Measurements from ENCODE around the gene C2CD4D.

Gene C2CD4D

GRCh38 chr1:151813271-151813977 lies 26.2 kb downstream of the C2CD4D start:
- Histone ChIP-seq H3K4me3 (no peak overlapping the region), H3K27ac (no peak overlapping the region)
- TF ChIP-seq, protein P1, sequence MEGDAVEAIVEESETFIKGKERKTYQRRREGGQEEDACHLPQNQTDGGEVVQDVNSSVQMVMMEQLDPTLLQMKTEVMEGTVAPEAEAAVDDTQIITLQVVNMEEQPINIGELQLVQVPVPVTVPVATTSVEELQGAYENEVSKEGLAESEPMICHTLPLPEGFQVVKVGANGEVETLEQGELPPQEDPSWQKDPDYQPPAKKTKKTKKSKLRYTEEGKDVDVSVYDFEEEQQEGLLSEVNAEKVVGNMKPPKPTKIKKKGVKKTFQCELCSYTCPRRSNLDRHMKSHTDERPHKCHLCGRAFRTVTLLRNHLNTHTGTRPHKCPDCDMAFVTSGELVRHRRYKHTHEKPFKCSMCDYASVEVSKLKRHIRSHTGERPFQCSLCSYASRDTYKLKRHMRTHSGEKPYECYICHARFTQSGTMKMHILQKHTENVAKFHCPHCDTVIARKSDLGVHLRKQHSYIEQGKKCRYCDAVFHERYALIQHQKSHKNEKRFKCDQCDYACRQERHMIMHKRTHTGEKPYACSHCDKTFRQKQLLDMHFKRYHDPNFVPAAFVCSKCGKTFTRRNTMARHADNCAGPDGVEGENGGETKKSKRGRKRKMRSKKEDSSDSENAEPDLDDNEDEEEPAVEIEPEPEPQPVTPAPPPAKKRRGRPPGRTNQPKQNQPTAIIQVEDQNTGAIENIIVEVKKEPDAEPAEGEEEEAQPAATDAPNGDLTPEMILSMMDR (IDR thresholded peaks at IDR 0.05): no peak
- no peak for DNase-seq (ENCODE audit: low spot score)

GRCh38 chr1:151811181-151811580 lies 28.4 kb downstream of the C2CD4D start:
- Histone ChIP-seq H3K4me3 (no peak overlapping the region), H3K27ac (no peak overlapping the region)
- TF ChIP-seq, protein P1 (IDR thresholded peaks at IDR 0.05): no peak
- no peak for DNase-seq (ENCODE audit: low spot score)

- TF ChIP-seq, protein P1 (IDR thresholded peaks at IDR 0.05): no peak
- no peak for DNase-seq (ENCODE audit: low spot score)
- Histone ChIP-seq H3K4me3 (no peak overlapping the region), H3K27ac (no peak overlapping the region)
Measured at GRCh38 chr1:151809985-151810556, 29.5 kb downstream of the C2CD4D start.

DNA sequence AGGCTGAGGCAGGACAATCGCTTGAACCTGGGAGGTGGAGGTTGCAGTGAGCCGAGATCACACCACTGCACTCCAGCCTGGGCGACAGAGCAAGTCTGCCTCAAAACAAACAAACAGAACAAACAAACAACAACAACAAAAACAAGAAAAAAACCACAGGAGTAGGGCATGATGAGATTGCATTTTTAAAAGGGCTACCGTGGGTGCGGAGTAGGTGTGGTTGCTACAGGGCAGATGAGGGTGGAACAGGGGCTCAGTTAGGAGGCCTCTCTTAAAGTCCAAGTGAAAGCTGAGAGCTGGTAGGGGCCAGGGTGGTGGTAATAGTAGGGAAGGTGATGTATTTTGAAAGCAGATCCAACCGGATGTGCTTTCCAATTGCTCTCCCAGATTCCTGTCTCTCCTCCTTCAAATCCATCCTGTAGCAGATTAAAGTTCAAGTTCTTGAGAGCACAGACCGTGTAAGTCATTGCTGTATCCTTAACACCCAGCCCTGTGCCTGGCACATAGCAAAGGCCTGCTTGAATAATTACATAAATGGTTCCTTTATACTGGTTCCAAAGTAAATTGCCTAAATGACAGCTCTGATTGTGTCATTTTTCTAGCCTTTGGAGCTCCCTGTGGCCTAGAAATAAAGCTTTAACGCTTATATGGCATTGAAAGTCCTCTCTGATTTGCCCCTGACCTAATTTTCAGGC lies 30.2 kb downstream of the C2CD4D start:
- TF ChIP-seq, protein P1 (IDR thresholded peaks at IDR 0.05): no peak
- no peak for DNase-seq (ENCODE audit: low spot score)

GRCh38 chr1:151807766-151808165 lies 31.9 kb downstream of the C2CD4D start:
- Histone ChIP-seq H3K27ac (no peak overlapping the region), H3K4me3 (no peak overlapping the region)
- TF ChIP-seq, protein P1 (IDR thresholded peaks at IDR 0.05): no peak
- no peak for DNase-seq (ENCODE audit: low spot score)

More for the DNA sequence above, 30.2 kb downstream of the C2CD4D start:
- Histone ChIP-seq H3K4me3 (no peak overlapping the region), H3K27ac (no peak overlapping the region)

- TF ChIP-seq, protein P1 (IDR thresholded peaks at IDR 0.05): no peak
- DNase-seq (ENCODE audit: low spot score): no peak
- no peak overlapping the region for H3K4me3 ChIP-seq
Measured at GRCh38 chr1:151807131-151807530, 32.5 kb downstream of the C2CD4D start.

More at GRCh38 chr1:151807131-151807530, 32.5 kb downstream of the C2CD4D start:
- no peak overlapping the region for H3K27ac ChIP-seq

Measured in coronary artery (tissue), 2 donors.